Peyer's patch (tissue), 4 donors: ENCODE results near the gene EZH1.

Source experiments
- CTCF ChIP-seq, 6 experiments: fragments of 450-650 bp in 4 of 6; fragments of 200-600 bp in 2 of 6; sonication (generic) in 1 of 6; IDR thresholded peaks; one replicate each; pipeline ENCODE4 v1.5.1; 2017 to 2019; ENCODE audit warnings: antibody characterized with exemption in 6 of 6, mild to moderate bottlenecking in 3 of 6, moderate library complexity in 1 of 6
- POLR2A ChIP-seq, 2 donors: fragments of 450-650 bp; IDR thresholded peaks; one replicate each; pipeline ENCODE4 v1.5.1; 2017; ENCODE audit warnings: antibody characterized with exemption in 2 of 2, mild to moderate bottlenecking in 2 of 2, moderate library complexity in 2 of 2

GRCh38 chr17:42697108-42697811 is 47.6 kb downstream of the EZH1 start:
- no peak for TF ChIP-seq CTCF (IDR thresholded peaks at IDR 0.05)
- TF ChIP-seq POLR2A (IDR thresholded peaks at IDR 0.05), result no peak
